Neural cell (in vitro differentiated cells): ENCODE measurements around the gene CD300LG.

Source experiments
- EP300 ChIP-seq: fragments of 450-650 bp; conservative IDR thresholded peaks from 2 replicates; pipeline ENCODE4 v1.6.1; 2014; ENCODE audit warnings: antibody characterized with exemption, mild to moderate bottlenecking, moderate library complexity; ENCODE audit not compliant: poor library complexity, severe bottlenecking
- MXI1 ChIP-seq: fragments of 450-650 bp; conservative IDR thresholded peaks from 2 replicates; pipeline ENCODE4 v1.6.1; 2014; ENCODE audit warnings: antibody characterized with exemption, mild to moderate bottlenecking; ENCODE audit not compliant: poor library complexity, severe bottlenecking
- POLR2AphosphoS5 ChIP-seq: IDR thresholded peaks from 2 replicates; pipeline ENCODE4 v1.6.1; 2012
- TF ChIP-seq, protein P1 (sequence below): fragments of 450-650 bp; IDR thresholded peaks from 2 replicates; pipeline ENCODE4 v1.5.1; 2014; ENCODE audit warnings: antibody characterized with exemption, mild to moderate bottlenecking, moderate library complexity; ENCODE audit not compliant: poor library complexity, severe bottlenecking

- TF ChIP-seq, protein P1, sequence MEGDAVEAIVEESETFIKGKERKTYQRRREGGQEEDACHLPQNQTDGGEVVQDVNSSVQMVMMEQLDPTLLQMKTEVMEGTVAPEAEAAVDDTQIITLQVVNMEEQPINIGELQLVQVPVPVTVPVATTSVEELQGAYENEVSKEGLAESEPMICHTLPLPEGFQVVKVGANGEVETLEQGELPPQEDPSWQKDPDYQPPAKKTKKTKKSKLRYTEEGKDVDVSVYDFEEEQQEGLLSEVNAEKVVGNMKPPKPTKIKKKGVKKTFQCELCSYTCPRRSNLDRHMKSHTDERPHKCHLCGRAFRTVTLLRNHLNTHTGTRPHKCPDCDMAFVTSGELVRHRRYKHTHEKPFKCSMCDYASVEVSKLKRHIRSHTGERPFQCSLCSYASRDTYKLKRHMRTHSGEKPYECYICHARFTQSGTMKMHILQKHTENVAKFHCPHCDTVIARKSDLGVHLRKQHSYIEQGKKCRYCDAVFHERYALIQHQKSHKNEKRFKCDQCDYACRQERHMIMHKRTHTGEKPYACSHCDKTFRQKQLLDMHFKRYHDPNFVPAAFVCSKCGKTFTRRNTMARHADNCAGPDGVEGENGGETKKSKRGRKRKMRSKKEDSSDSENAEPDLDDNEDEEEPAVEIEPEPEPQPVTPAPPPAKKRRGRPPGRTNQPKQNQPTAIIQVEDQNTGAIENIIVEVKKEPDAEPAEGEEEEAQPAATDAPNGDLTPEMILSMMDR: no peak
- TF ChIP-seq EP300: no peak
- no peak for TF ChIP-seq MXI1
- no peak for TF ChIP-seq POLR2AphosphoS5
Measured at GRCh38 chr17:43808076-43808475, 38.9 kb upstream of the CD300LG start.
